Heart left ventricle (tissue), 16 donors: ENCODE measurements around the gene PUM1. TPM values are rescaled to one million over a fixed set of nuclear protein-coding genes. Genes with fewer than 3 reads are reported as not detected.
A peak's percentile ranks its signal among the peaks of the same experiment; 100 is the strongest.

Experiments used
- ATAC-seq, 4 donors: fragments of 200-7000 bp; cut with Tn5 transposase; one replicate each; pipeline ENCODE4 v1.9.1; 2020 to 2022; ENCODE audit warnings: moderate library complexity in 4 of 4, mild to moderate bottlenecking in 3 of 4, moderate number of reproducible peaks in 1 of 4
- DNase-seq, 5 donors: peaks; one replicate each; pipeline ENCODE4 v3.0.0-alpha.2; 2020
- H3K27ac ChIP-seq, 12 donors: fragments of 200-600 bp; sonication (generic) in 4 of 12; one replicate each; pipeline versions ENCODE4 v1.5.0 to v1.8.0; 2016 to 2022; ENCODE audit warnings: mild to moderate bottlenecking in 2 of 12
- H3K27me3 ChIP-seq, 9 donors: fragments of 200-600 bp; sonication (generic) in 2 of 9; one replicate each; pipeline versions ENCODE4 v1.5.1 to v1.8.0; 2016 to 2022; ENCODE audit warnings: mild to moderate bottlenecking in 3 of 9
- H3K36me3 ChIP-seq, 9 donors: fragments of 200-600 bp; sonication (generic) in 2 of 9; one replicate each; pipeline versions ENCODE4 v1.5.0 to v1.8.0; 2018 to 2022; ENCODE audit warnings: mild to moderate bottlenecking in 2 of 9
- H3K4me1 ChIP-seq, 12 donors: fragments of 200-600 bp; sonication (generic) in 4 of 12; one replicate each; pipeline versions ENCODE4 v1.5.0 to v1.8.0; 2016 to 2022; ENCODE audit warnings: mild to moderate bottlenecking in 3 of 12
- H3K4me3 ChIP-seq, 12 donors: fragments of 200-600 bp; sonication (generic) in 4 of 12; one replicate each; pipeline versions ENCODE4 v1.5.0 to v1.8.0; 2017 to 2022; ENCODE audit warnings: mild to moderate bottlenecking in 9 of 12, moderate library complexity in 4 of 12
- H3K9me3 ChIP-seq, 12 donors: fragments of 200-600 bp; sonication (generic) in 4 of 12; one replicate each; pipeline versions ENCODE4 v1.5.0 to v1.8.0; 2016 to 2022; ENCODE audit warnings: mild to moderate bottlenecking in 1 of 12
- CTCF ChIP-seq, 12 donors: fragments of 200-600 bp; sonication (generic) in 4 of 12; IDR thresholded peaks; one replicate each; pipeline versions ENCODE4 v1.5.0 to v1.8.0; 2018 to 2022; ENCODE audit warnings: antibody characterized with exemption in 12 of 12, mild to moderate bottlenecking in 5 of 12
- POLR2A ChIP-seq, 2 donors: fragments of 450-650 bp; IDR thresholded peaks; one replicate each; pipeline ENCODE4 v1.6.1; 2017; ENCODE audit warnings: antibody characterized with exemption in 2 of 2, mild to moderate bottlenecking in 2 of 2, moderate library complexity in 2 of 2
- WGBS, 4 donors: extraction: QIAGEN DNeasy Blood & Tissue Kit in 2 of 4; methylation state at CpG; one replicate each; pipeline versions ENCODE4 v1.1.5 to v1.1.7; 2013 to 2018; 5-methylcytosine and 5-hydroxymethylcytosine counted together
- intact Hi-C, 10 donors: fragments of 100-400 bp; cut with DNase I; formaldehyde crosslinking; loops; one replicate each; pipeline versions ENCODE4 v1.11.1 to v1.14.2; 2022
- polyA plus RNA-seq, 2 donors: library from polyadenylated mRNA; stranded (reverse); fragments of 200-250 nt; gene quantifications; one replicate each; pipeline ENCODE4 v1.2.3, GENCODE V29; 2013
- total RNA-seq, 9 donors: library from RNA; depleted of rRNA in 2 of 9; stranded (reverse); fragments of >200 nt in 2 of 9; fragmentation: NEBNext Ultra II Directional in 3 of 9; extraction: Animal tissue kit (Norgen Biotek cat#: 25700) in 3 of 9; gene quantifications; one replicate each; pipeline versions ENCODE4 v1.1.0 to v1.2.4, GENCODE V29; 2016 to 2023
- donor health status: ischemic (EF 13 %, LVEDD 7.1; RV severe dilation, severe dysfunction).
- donor health status: healthy with polysubstance abuse.
- donor health status: DM: no; HTN: yes; CAD: no.
- donor health status: DM: no; HTN: no; CAD: no.
- donor health status: ischemic (EF 25% LVEDD 6.9; RV normal size, moderate dysfunction).
- donor health status: ischemic (EF 25% LVEDD 5.7; RV mildly dilated, moderate dysfunction).
- donor health status: healthy.
- donor health status: DM: yes; HTN: yes; CAD: no.
- donor health status: ischemic (EF 35%, LVEDD 5.7; RV mildly dilated, moderate dysfunction).
- donor health status: nonischemic (EF 11% LVEDD 7.7; RV severe dilation, severe dysfunction).
- donor health status: DM: yes; HTN: yes; CAD: no.
- donor health status: PGD.
- donor health status: ischemic (EF 29% LVEDD 5.4; RV normal size, mild dysfunction).
- donor health status: nonischemic (EF 23%, LVEDD 6.1; RV moderate dilation, normal function).

PUM1 gene
- total and polyA plus RNA-seq, 11 donors = 19.2 to 96.3 (median 70.7) TPM

- H3K27me3 ChIP-seq = no peaks in the 10 kb centered on the region
- TF ChIP-seq CTCF (IDR thresholded peaks at IDR 0.05) = no peak
- no peak for TF ChIP-seq POLR2A (IDR thresholded peaks at IDR 0.05)
- H3K4me1 ChIP-seq = peaks cover 7 to 59% (median 41%) of the 10 kb centered on the region in 12 donors
- H3K9me3 ChIP-seq = no peaks in the 10 kb centered on the region
- H3K36me3 ChIP-seq = no peaks in the 10 kb centered on the region
- DNase-seq (peak in 1 of 5 donors; percentile 9), ATAC-seq (no peak)
- intact Hi-C loops = loop anchor here in 7 of 10 donors (5.0 to 10.0 kb wide), 6 partner anchors 50 to 188 kb away; partner anchors contain the start of gene MATN1 (in 1 of the 7)
- peak overlapping the region in 1 of 12 donors; percentile 88 for H3K27ac ChIP-seq
- H3K4me3 ChIP-seq = no peak overlapping the region
- WGBS, 4 donors = 80 to 100% (median 92%) methylated on average over 1 of the region's 1 CpG
These were observed 160.6 kb downstream of the PUM1 start for GRCh38 chr1:30904962-30905335.

GRCh38 chr1:30904191-30904961, 161.1 kb downstream of the PUM1 start:
- no peaks in the 10 kb centered on the region for H3K9me3 ChIP-seq
- peaks cover 7 to 58% (median 40%) of the 10 kb centered on the region in 12 donors for H3K4me1 ChIP-seq
- TF ChIP-seq POLR2A (IDR thresholded peaks at IDR 0.05) = no peak
- no peak for TF ChIP-seq CTCF (IDR thresholded peaks at IDR 0.05)
- WGBS, 4 donors = 81 to 86% (median 81%) methylated on average over 11 of the region's 11 CpGs
- intact Hi-C loops = loop anchor here in 5 of 10 donors (5.0 to 10.0 kb wide), 4 partner anchors 50 to 60 kb away; no protein-coding TSS in a partner anchor
- no peak overlapping the region for H3K4me3 ChIP-seq
- H3K27ac ChIP-seq = peak overlapping the region in 1 of 12 donors; percentile 88
- DNase-seq (peak in 1 of 5 donors; percentile 24), ATAC-seq (no peak)
- H3K36me3 ChIP-seq = no peaks in the 10 kb centered on the region
- H3K27me3 ChIP-seq = no peaks in the 10 kb centered on the region

GRCh38 chr1:30903343-30904034, 162.0 kb downstream of the PUM1 start:
- H3K36me3 ChIP-seq = no peaks in the 10 kb centered on the region
- intact Hi-C loops = loop anchor here in 5 of 10 donors (5.0 to 10.0 kb wide), 4 partner anchors 49 to 59 kb away; no protein-coding TSS in a partner anchor
- no peak overlapping the region for H3K4me3 ChIP-seq
- TF ChIP-seq CTCF (IDR thresholded peaks at IDR 0.05) = no peak
- no peak for TF ChIP-seq POLR2A (IDR thresholded peaks at IDR 0.05)
- no peaks in the 10 kb centered on the region for H3K27me3 ChIP-seq
- WGBS, 4 donors = 79 to 88% (median 81%) methylated on average over 5 to 8 of the region's 8 CpGs
- H3K4me1 ChIP-seq = peaks cover 5 to 52% (median 34%) of the 10 kb centered on the region in 12 donors
- no peaks in the 10 kb centered on the region for H3K9me3 ChIP-seq
- peak overlapping the region in 9 of 12 donors; percentile 2 to 88 (median 71) for H3K27ac ChIP-seq
- no peak for DNase-seq
- peak in 1 of 4 donors; percentile 3 for ATAC-seq
